KMS-11 (cell line): ENCODE results near the gene KRT79.

Experiments used
- H2AFZ ChIP-seq: fragments of 200-600 bp; sonication (generic); 2 replicates; pipeline ENCODE4 v1.6.1; 2016; ENCODE audit warnings: antibody characterized with exemption, mixed run types, low read depth
- H3K27ac ChIP-seq: fragments of 200-600 bp; sonication (generic); 2 replicates; pipeline ENCODE4 v1.6.1; 2016; ENCODE audit warnings: mild to moderate bottlenecking, mixed run types
- H3K27me3 ChIP-seq: fragments of 200-600 bp; sonication (generic); 2 replicates; pipeline ENCODE4 v1.6.1; 2017; ENCODE audit warnings: mild to moderate bottlenecking, low read depth, mixed run types, moderate library complexity; ENCODE audit not compliant: insufficient read depth
- H3K36me3 ChIP-seq: fragments of 200-600 bp; sonication (generic); 2 replicates; pipeline ENCODE4 v1.6.1; 2017; ENCODE audit warnings: mild to moderate bottlenecking, mixed run types; ENCODE audit not compliant: insufficient read depth
- H3K4me1 ChIP-seq: fragments of 200-600 bp; sonication (generic); 2 replicates; pipeline ENCODE4 v1.6.1; 2016; ENCODE audit warnings: mild to moderate bottlenecking, low read depth, mixed run types; ENCODE audit not compliant: poor library complexity, severe bottlenecking
- H3K4me2 ChIP-seq: fragments of 200-600 bp; sonication (generic); 2 replicates; pipeline ENCODE4 v1.7.0; 2016; ENCODE audit warnings: mild to moderate bottlenecking, mixed run types
- H3K4me3 ChIP-seq: fragments of 200-600 bp; sonication (generic); IDR thresholded peaks from 2 replicates; pipeline ENCODE4 v1.6.1; 2017; ENCODE audit warnings: low read depth, low read length, mixed read lengths; ENCODE audit not compliant: insufficient read depth
- H3K79me2 ChIP-seq: fragments of 200-600 bp; sonication (generic); 2 replicates; pipeline ENCODE4 v1.6.1; 2016; ENCODE audit warnings: low read depth, mixed run types; ENCODE audit not compliant: insufficient read depth
- H3K9ac ChIP-seq: fragments of 200-600 bp; sonication (generic); 2 replicates; pipeline ENCODE4 v1.6.1; 2016; ENCODE audit warnings: mild to moderate bottlenecking, mixed run types
- H4K20me1 ChIP-seq: fragments of 200-600 bp; sonication (generic); 2 replicates; pipeline ENCODE4 v1.6.1; 2016; ENCODE audit warnings: mild to moderate bottlenecking, mixed run types; ENCODE audit not compliant: insufficient read depth
- CTCF ChIP-seq: fragments of 200-600 bp; sonication (generic); conservative IDR thresholded peaks from 2 replicates; pipeline ENCODE4 v1.6.1; 2017; ENCODE audit warnings: low read depth, mild to moderate bottlenecking, antibody characterized with exemption, low read length, moderate library complexity, mixed read lengths

The KRT79 gene

GRCh38 chr12:52818887-52819420 is 15.2 kb downstream of the KRT79 start:
- Histone ChIP-seq H2AFZ (no peak overlapping the region), H3K79me2 (no peaks in the 10 kb centered on the region), H4K20me1 (no peaks in the 10 kb centered on the region), H3K4me2 (no peak overlapping the region), H3K27ac (no peak overlapping the region), H3K9ac (no peak overlapping the region), H3K27me3 (peaks cover 55% of the 10 kb centered on the region), H3K36me3 (no peaks in the 10 kb centered on the region), H3K4me3 (no peak overlapping the region), H3K4me1 (no peaks in the 10 kb centered on the region)
- TF ChIP-seq CTCF: no peak

GRCh38 chr12:52818388-52818787 is 15.7 kb downstream of the KRT79 start:
- no peaks in the 10 kb centered on the region for H3K36me3 ChIP-seq
- no peak overlapping the region for H3K27ac ChIP-seq
- H3K4me1 ChIP-seq: no peaks in the 10 kb centered on the region
- no peak overlapping the region for H3K4me3 ChIP-seq
- H3K27me3 ChIP-seq: peaks cover 53% of the 10 kb centered on the region
- no peaks in the 10 kb centered on the region for H4K20me1 ChIP-seq
- no peak overlapping the region for H2AFZ ChIP-seq
- TF ChIP-seq CTCF: no peak
- no peak overlapping the region for H3K9ac ChIP-seq
- H3K79me2 ChIP-seq: no peaks in the 10 kb centered on the region
- no peak overlapping the region for H3K4me2 ChIP-seq

- no peak overlapping the region for H3K4me3 ChIP-seq
- H2AFZ ChIP-seq: no peak overlapping the region
- H3K27me3 ChIP-seq: peaks cover 58% of the 10 kb centered on the region
- no peak for TF ChIP-seq CTCF
- H3K9ac ChIP-seq: no peak overlapping the region
- no peaks in the 10 kb centered on the region for H3K79me2 ChIP-seq
- H3K36me3 ChIP-seq: no peaks in the 10 kb centered on the region
- H3K4me1 ChIP-seq: no peaks in the 10 kb centered on the region
- H3K4me2 ChIP-seq: no peak overlapping the region
- no peaks in the 10 kb centered on the region for H4K20me1 ChIP-seq
- no peak overlapping the region for H3K27ac ChIP-seq
These were observed 16.3 kb downstream of the KRT79 start for GRCh38 chr12:52817699-52818238.

- H3K27me3 ChIP-seq: peaks cover 59% of the 10 kb centered on the region
- no peaks in the 10 kb centered on the region for H3K36me3 ChIP-seq
- no peak for TF ChIP-seq CTCF
- H4K20me1 ChIP-seq: no peaks in the 10 kb centered on the region
- no peak overlapping the region for H3K9ac ChIP-seq
- no peak overlapping the region for H2AFZ ChIP-seq
- H3K4me3 ChIP-seq: no peak overlapping the region
- no peaks in the 10 kb centered on the region for H3K79me2 ChIP-seq
- no peaks in the 10 kb centered on the region for H3K4me1 ChIP-seq
- H3K27ac ChIP-seq: no peak overlapping the region
- H3K4me2 ChIP-seq: no peak overlapping the region
These were observed 17.0 kb downstream of the KRT79 start for GRCh38 chr12:52817003-52817698.
